Heart left ventricle (tissue), 13 donors: ENCODE measurements around the gene PPP1R2.

Source experiments
- POLR2A ChIP-seq, 2 donors: fragments of 450-650 bp; IDR thresholded peaks; one replicate each; pipeline ENCODE4 v1.6.1; 2017; ENCODE audit warnings: antibody characterized with exemption in 2 of 2, mild to moderate bottlenecking in 2 of 2, moderate library complexity in 2 of 2
- TF ChIP-seq, protein P1 (sequence below), 12 donors: fragments of 200-600 bp; sonication (generic) in 4 of 12; IDR thresholded peaks; one replicate each; pipeline versions ENCODE4 v1.5.0 to v1.8.0; 2018 to 2022; ENCODE audit warnings: antibody characterized with exemption in 12 of 12, mild to moderate bottlenecking in 5 of 12
- donor health status: ischemic (EF 13 %, LVEDD 7.1; RV severe dilation, severe dysfunction).
- donor health status: DM: no; HTN: yes; CAD: no.
- donor health status: DM: no; HTN: no; CAD: no.
- donor health status: ischemic (EF 25% LVEDD 6.9; RV normal size, moderate dysfunction).
- donor health status: ischemic (EF 25% LVEDD 5.7; RV mildly dilated, moderate dysfunction).
- donor health status: ischemic (EF 35%, LVEDD 5.7; RV mildly dilated, moderate dysfunction).
- donor health status: nonischemic (EF 11% LVEDD 7.7; RV severe dilation, severe dysfunction).
- donor health status: DM: yes; HTN: yes; CAD: no.
- donor health status: PGD.
- donor health status: ischemic (EF 29% LVEDD 5.4; RV normal size, mild dysfunction).
- donor health status: nonischemic (EF 23%, LVEDD 6.1; RV moderate dilation, normal function).

DNA sequence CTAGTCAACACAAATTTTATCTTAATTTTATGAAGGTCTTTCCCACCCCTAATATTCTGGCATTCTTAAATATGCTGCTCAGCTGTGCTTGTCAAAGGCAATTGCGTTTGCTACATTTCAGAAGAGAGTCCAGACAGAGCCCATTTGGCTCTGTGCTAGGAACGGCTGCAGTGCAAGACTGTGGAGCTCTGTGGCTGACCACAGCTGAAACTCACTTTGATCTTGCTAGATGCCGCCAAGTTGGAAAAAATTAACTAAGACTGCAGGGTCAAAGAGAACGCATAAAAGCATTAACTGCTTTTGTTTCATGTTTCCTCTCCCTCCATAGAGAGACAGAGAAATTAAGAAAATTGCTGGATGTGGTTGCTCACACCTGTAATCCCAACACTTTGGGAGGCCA is 7.6 kb upstream of the PPP1R2 start:
- TF ChIP-seq, protein P1, sequence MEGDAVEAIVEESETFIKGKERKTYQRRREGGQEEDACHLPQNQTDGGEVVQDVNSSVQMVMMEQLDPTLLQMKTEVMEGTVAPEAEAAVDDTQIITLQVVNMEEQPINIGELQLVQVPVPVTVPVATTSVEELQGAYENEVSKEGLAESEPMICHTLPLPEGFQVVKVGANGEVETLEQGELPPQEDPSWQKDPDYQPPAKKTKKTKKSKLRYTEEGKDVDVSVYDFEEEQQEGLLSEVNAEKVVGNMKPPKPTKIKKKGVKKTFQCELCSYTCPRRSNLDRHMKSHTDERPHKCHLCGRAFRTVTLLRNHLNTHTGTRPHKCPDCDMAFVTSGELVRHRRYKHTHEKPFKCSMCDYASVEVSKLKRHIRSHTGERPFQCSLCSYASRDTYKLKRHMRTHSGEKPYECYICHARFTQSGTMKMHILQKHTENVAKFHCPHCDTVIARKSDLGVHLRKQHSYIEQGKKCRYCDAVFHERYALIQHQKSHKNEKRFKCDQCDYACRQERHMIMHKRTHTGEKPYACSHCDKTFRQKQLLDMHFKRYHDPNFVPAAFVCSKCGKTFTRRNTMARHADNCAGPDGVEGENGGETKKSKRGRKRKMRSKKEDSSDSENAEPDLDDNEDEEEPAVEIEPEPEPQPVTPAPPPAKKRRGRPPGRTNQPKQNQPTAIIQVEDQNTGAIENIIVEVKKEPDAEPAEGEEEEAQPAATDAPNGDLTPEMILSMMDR (IDR thresholded peaks at IDR 0.05), result no peak
- no peak for TF ChIP-seq POLR2A (IDR thresholded peaks at IDR 0.05)
